Coronary artery (tissue), 2 donors: ENCODE data around the gene BPIFA1.

ENCODE experiments used
- DNase-seq: peaks from one replicate; pipeline ENCODE4 v3.0.0-alpha.2; 2017; ENCODE audit warnings: low spot score
- H3K27ac ChIP-seq, 2 donors: fragments of 200-600 bp; sonication (generic); one replicate each; pipeline ENCODE4 v1.5.1; 2016 to 2019
- H3K4me3 ChIP-seq: fragments of 200-600 bp; sonication (generic); 2 replicates; pipeline ENCODE4 v1.5.1; 2016; ENCODE audit warnings: mild to moderate bottlenecking, moderate library complexity
- TF ChIP-seq, protein P1 (sequence below): fragments of 200-600 bp; sonication (generic); IDR thresholded peaks from one replicate; pipeline ENCODE4 v1.5.1; 2019; ENCODE audit warnings: antibody characterized with exemption

The BPIFA1 gene

DNA sequence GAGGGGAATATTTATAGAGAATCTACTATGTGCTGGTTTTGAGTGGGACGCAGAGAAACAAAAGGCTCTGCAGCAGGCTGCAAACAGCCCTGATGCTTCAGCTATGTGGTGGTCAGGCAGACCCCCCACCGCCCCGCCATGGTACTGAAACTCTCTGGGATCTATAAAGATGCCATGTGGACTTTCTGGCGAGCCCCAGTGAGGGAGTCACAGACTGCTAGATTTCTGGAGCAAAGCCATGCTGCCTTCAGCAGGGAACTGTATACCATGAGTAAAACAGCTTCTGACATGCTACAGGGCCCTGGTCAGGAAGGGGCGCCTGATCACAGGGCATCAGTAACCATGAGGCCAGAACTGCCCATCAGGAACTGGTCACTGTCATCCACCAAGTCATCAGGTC, 28.0 kb downstream of the BPIFA1 start:
- TF ChIP-seq, protein P1, sequence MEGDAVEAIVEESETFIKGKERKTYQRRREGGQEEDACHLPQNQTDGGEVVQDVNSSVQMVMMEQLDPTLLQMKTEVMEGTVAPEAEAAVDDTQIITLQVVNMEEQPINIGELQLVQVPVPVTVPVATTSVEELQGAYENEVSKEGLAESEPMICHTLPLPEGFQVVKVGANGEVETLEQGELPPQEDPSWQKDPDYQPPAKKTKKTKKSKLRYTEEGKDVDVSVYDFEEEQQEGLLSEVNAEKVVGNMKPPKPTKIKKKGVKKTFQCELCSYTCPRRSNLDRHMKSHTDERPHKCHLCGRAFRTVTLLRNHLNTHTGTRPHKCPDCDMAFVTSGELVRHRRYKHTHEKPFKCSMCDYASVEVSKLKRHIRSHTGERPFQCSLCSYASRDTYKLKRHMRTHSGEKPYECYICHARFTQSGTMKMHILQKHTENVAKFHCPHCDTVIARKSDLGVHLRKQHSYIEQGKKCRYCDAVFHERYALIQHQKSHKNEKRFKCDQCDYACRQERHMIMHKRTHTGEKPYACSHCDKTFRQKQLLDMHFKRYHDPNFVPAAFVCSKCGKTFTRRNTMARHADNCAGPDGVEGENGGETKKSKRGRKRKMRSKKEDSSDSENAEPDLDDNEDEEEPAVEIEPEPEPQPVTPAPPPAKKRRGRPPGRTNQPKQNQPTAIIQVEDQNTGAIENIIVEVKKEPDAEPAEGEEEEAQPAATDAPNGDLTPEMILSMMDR = no peak
- no peak overlapping the region for H3K4me3 ChIP-seq
- no peak overlapping the region for H3K27ac ChIP-seq
- DNase-seq = no peak

DNA sequence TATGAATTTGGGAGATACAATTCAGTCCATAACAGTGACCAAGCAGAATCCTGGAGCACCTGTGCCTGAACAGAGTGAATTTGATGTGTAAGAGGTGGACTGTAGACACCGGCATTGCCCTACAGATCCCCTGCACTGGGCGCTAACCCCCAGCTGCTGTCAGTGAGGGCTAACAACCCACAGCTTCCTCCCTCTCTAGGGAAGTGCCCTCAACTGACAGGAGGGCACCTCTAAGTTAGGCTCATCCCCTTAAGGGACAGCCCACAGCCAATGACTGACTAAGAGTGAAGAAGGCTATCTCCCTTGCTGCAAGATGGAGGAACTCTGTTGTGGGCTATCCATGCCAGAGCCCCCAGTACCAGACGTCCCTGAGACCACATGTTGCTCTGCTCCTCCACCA, 31.9 kb downstream of the BPIFA1 start:
- no peak overlapping the region for H3K27ac ChIP-seq
- DNase-seq = no peak
- H3K4me3 ChIP-seq = no peak overlapping the region
- TF ChIP-seq, protein P1 = no peak

DNA sequence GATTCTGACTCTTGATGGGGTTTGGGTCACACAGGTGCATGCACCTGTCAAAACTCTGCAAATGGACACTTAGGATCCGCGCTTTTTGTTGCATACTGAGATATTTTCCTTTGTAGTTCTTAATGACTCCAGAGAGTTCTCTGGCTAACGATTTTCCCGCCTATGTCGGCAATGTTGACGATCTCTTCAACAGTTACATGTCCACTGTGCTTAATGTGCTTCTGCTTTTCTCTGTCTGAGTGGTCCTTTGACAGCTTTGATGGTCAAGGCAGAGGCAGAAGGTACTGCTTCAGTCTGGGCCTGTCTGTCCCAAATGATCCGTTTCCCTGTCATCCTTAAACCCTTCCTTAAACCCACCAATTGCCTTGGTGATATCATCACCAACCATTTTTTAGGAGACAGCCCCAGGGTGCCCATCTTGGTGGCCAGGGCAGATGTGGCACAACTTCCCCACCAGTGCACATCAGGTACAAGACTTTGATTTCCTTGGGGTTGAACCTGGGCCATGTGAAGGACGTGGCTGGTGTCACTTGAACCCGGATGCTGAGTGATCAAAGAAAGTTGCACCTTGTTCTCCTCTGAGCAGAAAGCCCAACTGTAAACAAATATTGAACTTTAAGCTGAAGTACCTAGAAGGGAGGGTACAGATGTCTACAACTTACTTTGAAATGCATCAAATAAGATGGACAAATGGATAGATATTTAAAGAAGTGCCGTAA, 36.5 kb downstream of the BPIFA1 start:
- no peak overlapping the region for H3K4me3 ChIP-seq
- DNase-seq = no peak
- TF ChIP-seq, protein P1 = no peak
- no peak overlapping the region for H3K27ac ChIP-seq

DNA sequence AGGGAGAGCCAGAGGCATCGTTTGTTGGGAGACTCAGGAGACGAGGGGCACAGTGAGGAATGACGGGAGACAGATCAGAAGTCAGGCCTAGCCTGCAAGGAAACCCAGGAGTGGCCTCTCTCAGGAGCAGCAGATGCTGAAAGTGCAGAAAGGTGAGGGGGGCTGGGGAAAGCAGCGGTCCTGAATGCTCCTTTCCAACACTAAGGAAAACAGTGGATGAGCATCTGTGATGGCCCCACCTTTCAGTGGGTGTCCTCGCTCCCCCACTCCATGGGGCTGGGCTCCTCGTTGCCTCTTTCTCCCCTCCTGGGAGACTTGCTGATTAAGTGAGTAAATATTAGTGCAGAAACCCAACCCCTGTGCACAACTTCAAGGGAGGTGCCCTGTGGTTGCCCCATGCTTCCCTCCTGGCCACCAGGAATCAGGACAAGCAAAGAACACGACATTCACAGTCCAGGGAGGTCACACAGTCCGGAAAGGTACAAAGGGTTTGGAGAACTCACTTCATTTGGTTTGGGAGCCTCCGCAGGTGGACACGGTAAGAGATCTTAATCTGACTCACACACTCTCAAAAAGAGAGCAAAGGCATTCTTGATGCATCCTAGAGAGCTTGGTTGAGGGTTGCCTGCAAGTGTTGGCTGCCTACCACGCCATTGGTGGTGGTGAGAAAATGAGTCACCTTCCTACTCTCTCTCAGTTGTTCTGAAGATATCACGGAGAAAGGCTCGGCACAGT, 37.5 kb downstream of the BPIFA1 start:
- no peak for DNase-seq
- no peak overlapping the region for H3K27ac ChIP-seq
- TF ChIP-seq, protein P1 = no peak
- no peak overlapping the region for H3K4me3 ChIP-seq

GRCh38 chr20:33275215-33275614, 39.4 kb downstream of the BPIFA1 start:
- no peak overlapping the region for H3K27ac ChIP-seq
- no peak for DNase-seq
- TF ChIP-seq, protein P1 = no peak
- H3K4me3 ChIP-seq = no peak overlapping the region

GRCh38 chr20:33275871-33276270, 40.1 kb downstream of the BPIFA1 start:
- Histone ChIP-seq H3K4me3 (no peak overlapping the region), H3K27ac (no peak overlapping the region)
- TF ChIP-seq, protein P1 = no peak
- no peak for DNase-seq
